Measurements from ENCODE around the gene RTN4. TPM values are rescaled to one million over a fixed set of nuclear protein-coding genes. Genes with fewer than 3 reads are reported as not detected.
A peak's percentile ranks its signal among the peaks of the same experiment; 100 is the strongest.

RTN4 gene
- polyA plus RNA-seq, 1 experiment, result 219 TPM

DNA sequence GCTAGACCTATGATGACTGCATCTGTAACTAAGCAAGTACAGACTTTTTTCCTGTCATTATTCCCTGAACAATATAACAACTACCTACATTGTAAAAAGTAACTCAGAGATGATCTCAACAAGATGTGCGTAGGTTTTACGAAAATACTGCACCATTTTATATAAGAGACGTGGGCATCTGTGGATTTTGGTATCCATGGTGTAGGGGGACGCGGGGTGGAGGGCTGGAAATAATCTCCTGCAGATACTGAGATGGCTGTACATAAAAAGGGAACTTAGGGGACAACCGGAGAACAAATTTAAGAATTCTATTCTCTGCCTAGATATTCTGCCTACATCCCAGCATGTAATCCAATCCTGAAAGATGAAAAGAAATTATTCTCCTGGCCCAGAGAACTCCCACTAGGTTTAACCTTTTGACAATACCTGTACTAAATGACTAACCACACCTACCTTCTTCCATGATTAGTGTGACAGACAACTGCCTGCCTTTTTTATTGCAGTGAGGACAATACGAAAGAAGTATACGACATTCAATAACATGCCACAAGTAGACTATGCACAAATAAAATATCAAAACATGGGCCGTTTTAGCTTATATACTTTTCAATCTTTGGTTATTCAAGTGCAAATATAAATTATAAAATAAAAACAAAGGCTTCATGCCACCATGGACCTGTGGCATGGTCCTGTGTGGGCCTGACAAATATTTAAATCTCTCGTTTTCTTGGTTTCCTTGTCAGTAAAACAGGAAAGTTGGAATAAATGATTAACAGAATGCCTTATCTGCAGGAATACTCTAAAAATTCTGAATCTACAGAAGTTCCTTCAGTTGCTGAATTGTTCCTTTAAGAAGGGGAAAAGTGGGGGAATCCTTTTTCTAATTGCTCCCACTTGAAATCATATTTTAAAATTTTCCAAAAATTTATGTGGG lies 46.3 kb downstream of the RTN4 start:
- CTCF ChIA-PET, result interaction anchor here (0.9 to 2.1 kb wide), 3 partner anchors 44 to 171 kb away, joined by 3 to 5 read pairs (median 3); no protein-coding TSS in a partner anchor
- POLR2A ChIA-PET, result no interaction called here

DNA sequence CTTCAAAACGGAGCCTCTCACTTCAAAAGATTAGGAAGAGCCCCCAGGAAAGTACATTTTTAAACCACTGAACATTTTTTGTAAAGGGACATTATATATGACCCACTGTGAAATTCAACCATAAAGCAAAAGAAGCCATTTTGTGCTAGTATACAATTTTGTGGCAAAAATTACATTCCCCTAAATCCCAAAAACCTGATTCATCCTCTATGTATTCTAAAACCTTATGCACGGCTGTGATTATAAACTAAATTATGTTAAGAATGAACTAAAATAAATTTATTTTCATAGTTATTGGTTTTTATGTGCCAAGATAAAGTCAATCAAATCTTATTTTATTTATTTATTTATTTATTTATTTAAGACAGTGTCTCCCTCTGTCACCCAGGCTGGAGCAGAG lies 48.5 kb downstream of the RTN4 start:
- TF ChIP-seq, protein P1, sequence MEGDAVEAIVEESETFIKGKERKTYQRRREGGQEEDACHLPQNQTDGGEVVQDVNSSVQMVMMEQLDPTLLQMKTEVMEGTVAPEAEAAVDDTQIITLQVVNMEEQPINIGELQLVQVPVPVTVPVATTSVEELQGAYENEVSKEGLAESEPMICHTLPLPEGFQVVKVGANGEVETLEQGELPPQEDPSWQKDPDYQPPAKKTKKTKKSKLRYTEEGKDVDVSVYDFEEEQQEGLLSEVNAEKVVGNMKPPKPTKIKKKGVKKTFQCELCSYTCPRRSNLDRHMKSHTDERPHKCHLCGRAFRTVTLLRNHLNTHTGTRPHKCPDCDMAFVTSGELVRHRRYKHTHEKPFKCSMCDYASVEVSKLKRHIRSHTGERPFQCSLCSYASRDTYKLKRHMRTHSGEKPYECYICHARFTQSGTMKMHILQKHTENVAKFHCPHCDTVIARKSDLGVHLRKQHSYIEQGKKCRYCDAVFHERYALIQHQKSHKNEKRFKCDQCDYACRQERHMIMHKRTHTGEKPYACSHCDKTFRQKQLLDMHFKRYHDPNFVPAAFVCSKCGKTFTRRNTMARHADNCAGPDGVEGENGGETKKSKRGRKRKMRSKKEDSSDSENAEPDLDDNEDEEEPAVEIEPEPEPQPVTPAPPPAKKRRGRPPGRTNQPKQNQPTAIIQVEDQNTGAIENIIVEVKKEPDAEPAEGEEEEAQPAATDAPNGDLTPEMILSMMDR (IDR thresholded peaks at IDR 0.05; ENCODE audit: insufficient read depth, low read depth, low read length), result no peak
- ChIA-PET CTCF (interaction anchor here (0.8 to 2.1 kb wide), 4 partner anchors 8 to 173 kb away, joined by 3 to 5 read pairs (median 3); no protein-coding TSS in a partner anchor), POLR2A (no interaction called here)
- no peak overlapping the region for H3K4me3 ChIP-seq (ENCODE audit: low read depth, low read length)
- no peaks in the 10 kb centered on the region for H3K36me3 ChIP-seq (ENCODE audit: control insufficient read depth, insufficient read depth, low read length)
- H3K27me3 ChIP-seq (ENCODE audit: control insufficient read depth, insufficient read depth, low read length), result no peaks in the 10 kb centered on the region
- DNase-seq (ENCODE audit: low read depth), result no peak

More for the DNA sequence above, 46.3 kb downstream of the RTN4 start:
- no peak for DNase-seq (ENCODE audit: low read depth)
- Histone ChIP-seq H3K36me3 (ENCODE audit: control insufficient read depth, insufficient read depth, low read length) (no peaks in the 10 kb centered on the region), H3K27me3 (ENCODE audit: control insufficient read depth, insufficient read depth, low read length) (no peaks in the 10 kb centered on the region), H3K4me3 (ENCODE audit: low read depth, low read length) (no peak overlapping the region)
- TF ChIP-seq, protein P1 (IDR thresholded peaks at IDR 0.05; ENCODE audit: insufficient read depth, low read depth, low read length), result no peak

DNA sequence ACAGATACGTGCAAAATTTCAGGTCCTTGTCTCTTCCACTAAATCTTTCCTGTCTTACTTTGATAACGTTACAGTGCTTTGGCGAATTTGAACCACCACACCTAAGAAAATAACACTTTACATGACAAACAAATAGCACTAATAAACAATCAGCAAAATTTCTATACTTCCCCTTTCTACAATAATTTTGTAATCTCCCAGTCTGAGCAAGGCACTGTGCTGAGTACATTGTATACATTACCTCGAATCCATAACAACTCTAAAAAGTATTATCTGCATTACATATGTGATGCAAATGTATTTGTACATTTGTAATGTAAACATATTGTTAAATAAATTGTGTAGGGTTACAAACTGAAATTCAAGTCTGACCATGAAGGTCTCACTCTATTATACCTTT lies 49.9 kb downstream of the RTN4 start:
- TF ChIP-seq, protein P1 (IDR thresholded peaks at IDR 0.05; ENCODE audit: insufficient read depth, low read depth, low read length), result no peak
- Histone ChIP-seq H3K4me3 (ENCODE audit: low read depth, low read length) (no peak overlapping the region), H3K36me3 (ENCODE audit: control insufficient read depth, insufficient read depth, low read length) (no peaks in the 10 kb centered on the region), H3K27me3 (ENCODE audit: control insufficient read depth, insufficient read depth, low read length) (no peaks in the 10 kb centered on the region)
- ChIA-PET CTCF (interaction anchor here (2.3 kb wide), 1 partner anchor 169 kb away, joined by 6 read pairs; no protein-coding TSS in a partner anchor), POLR2A (no interaction called here)
- no peak for DNase-seq (ENCODE audit: low read depth)

DNA sequence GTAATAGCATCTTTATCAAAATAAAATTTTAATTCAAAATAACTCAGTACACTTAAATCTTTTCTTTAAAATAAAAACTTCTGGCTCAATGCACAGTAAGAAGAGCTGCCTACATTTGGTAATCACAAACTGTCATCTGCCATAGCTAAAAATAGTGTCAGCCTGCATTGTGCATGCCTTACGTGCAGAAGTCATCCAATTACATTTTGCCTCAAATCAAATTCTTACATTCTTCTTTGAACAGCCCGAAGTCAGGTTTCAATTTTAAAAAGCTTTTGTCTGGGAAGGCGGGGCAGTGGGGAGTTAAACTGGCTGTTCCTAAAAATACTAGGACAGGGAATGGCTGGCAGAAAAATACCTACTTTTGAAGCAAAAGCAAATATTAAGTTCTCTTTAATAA lies 51.1 kb downstream of the RTN4 start:
- ChIA-PET POLR2A (interaction anchor here (0.5 to 1.1 kb wide), 2 partner anchors 51 to 99 kb away, joined by 6 to 8 read pairs; partner anchors contain the start of gene RTN4), CTCF (interaction anchor here (0.9 to 2.3 kb wide), 4 partner anchors 14 to 170 kb away, joined by 3 to 6 read pairs (median 5); no protein-coding TSS in a partner anchor)
- H3K36me3 ChIP-seq (ENCODE audit: control insufficient read depth, insufficient read depth, low read length), result no peaks in the 10 kb centered on the region
- peak; percentile 56 for DNase-seq (ENCODE audit: low read depth)
- no peak overlapping the region for H3K4me3 ChIP-seq (ENCODE audit: low read depth, low read length)
- no peaks in the 10 kb centered on the region for H3K27me3 ChIP-seq (ENCODE audit: control insufficient read depth, insufficient read depth, low read length)
- TF ChIP-seq, protein P1 (IDR thresholded peaks at IDR 0.05; ENCODE audit: insufficient read depth, low read depth, low read length), result no peak

DNA sequence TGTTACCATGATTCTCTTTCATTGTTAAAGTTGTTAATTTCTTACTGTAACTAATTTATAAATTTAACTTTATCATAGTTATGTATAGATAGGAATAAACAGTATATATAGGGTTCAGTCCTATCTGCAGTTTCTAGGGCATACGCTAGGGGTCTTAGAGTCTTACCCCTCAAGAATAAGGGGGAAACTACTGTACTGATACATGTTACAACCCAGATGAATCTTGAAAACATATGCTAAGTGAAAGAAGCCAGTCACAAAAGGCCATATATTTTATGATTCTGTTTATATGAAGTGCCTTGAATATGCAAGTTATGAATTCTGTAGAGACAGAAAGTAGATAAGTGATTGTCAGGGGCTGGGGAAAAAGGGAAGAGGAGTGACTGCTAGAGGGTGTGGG lies 52.4 kb downstream of the RTN4 start:
- TF ChIP-seq, protein P1 (IDR thresholded peaks at IDR 0.05; ENCODE audit: insufficient read depth, low read depth, low read length), result no peak
- Histone ChIP-seq H3K27me3 (ENCODE audit: control insufficient read depth, insufficient read depth, low read length) (no peaks in the 10 kb centered on the region), H3K36me3 (ENCODE audit: control insufficient read depth, insufficient read depth, low read length) (no peaks in the 10 kb centered on the region), H3K4me3 (ENCODE audit: low read depth, low read length) (no peak overlapping the region)
- POLR2A ChIA-PET, result no interaction called here
- no peak for DNase-seq (ENCODE audit: low read depth)
- CTCF ChIA-PET, result interaction anchor here (2.3 kb wide), 1 partner anchor 171 kb away, joined by 6 read pairs; no protein-coding TSS in a partner anchor
